NB4 (cell line): ENCODE results near the gene PLEKHB2.

ENCODE experiments used
- CTCF ChIP-seq: IDR thresholded peaks from one replicate; pipeline ENCODE4 v1.5.1; 2012; ENCODE audit warnings: low read depth, low read length
- MAX ChIP-seq: IDR thresholded peaks from 2 replicates; pipeline ENCODE4 v1.6.1; 2011; ENCODE audit warnings: low read depth, low read length
- POLR2A ChIP-seq: IDR thresholded peaks from 2 replicates; pipeline ENCODE4 v1.6.1; 2011; ENCODE audit warnings: mild to moderate bottlenecking; ENCODE audit not compliant: insufficient read length; ENCODE audit errors: extremely low read depth

GRCh38 chr2:131121464-131121863 lies 16.3 kb downstream of the PLEKHB2 start:
- TF ChIP-seq CTCF = no peak
- TF ChIP-seq MAX = no peak
- no peak for TF ChIP-seq POLR2A
